ENCODE measurements around the gene FLYWCH2.
A peak's percentile ranks its signal among the peaks of the same experiment; 100 is the strongest.
"Not testable (repeated sequence)": the region's sequence is repeated elsewhere in the genome, so short reads cannot be mapped to it uniquely, and the experiment has no call there.

The FLYWCH2 gene

GRCh38 chr16:2902337-2903130 lies 19.5 kb downstream of the FLYWCH2 start:
- H3K36me3 Mint-ChIP-seq (ENCODE audit: insufficient read depth), result peaks cover 4% of the 10 kb centered on the region

GRCh38 chr16:2904100-2904921 lies 21.3 kb downstream of the FLYWCH2 start:
- DNase-seq (ENCODE audit: low spot score in 2 of 2) (peak; percentile 59 to 60), ATAC-seq (replicated peaks; ENCODE audit: extremely low read depth, poor library complexity, severe bottlenecking) (peak; percentile 66)
- no peaks in the 10 kb centered on the region for H3K27me3 Mint-ChIP-seq
- peak overlapping the region; percentile 11 for H3K27ac Mint-ChIP-seq (ENCODE audit: low read depth)
- peak overlapping the region; percentile 91 for H3K4me3 Mint-ChIP-seq
- no peaks in the 10 kb centered on the region for H3K9me3 Mint-ChIP-seq
- H3K36me3 Mint-ChIP-seq (ENCODE audit: insufficient read depth), result peaks cover 4% of the 10 kb centered on the region
- peaks cover 26% of the 10 kb centered on the region for H3K4me1 Mint-ChIP-seq

More at GRCh38 chr16:2902337-2903130, 19.5 kb downstream of the FLYWCH2 start:
- DNase-seq (ENCODE audit: low spot score in 2 of 2) (no peak), ATAC-seq (replicated peaks; ENCODE audit: extremely low read depth, poor library complexity, severe bottlenecking) (no peak)
- Mint-ChIP-seq H3K27me3 (no peaks in the 10 kb centered on the region), H3K27ac (ENCODE audit: low read depth) (no peak overlapping the region), H3K9me3 (no peaks in the 10 kb centered on the region), H3K4me3 (no peak overlapping the region), H3K4me1 (peaks cover 26% of the 10 kb centered on the region)

GRCh38 chr16:2904922-2905240 lies 21.9 kb downstream of the FLYWCH2 start:
- no peak for ATAC-seq (replicated peaks; ENCODE audit: extremely low read depth, poor library complexity, severe bottlenecking)

GRCh38 chr16:2905241-2905987 lies 22.4 kb downstream of the FLYWCH2 start:
- Mint-ChIP-seq H3K4me3 (peak overlapping the region; percentile 91), H3K27me3 (no peaks in the 10 kb centered on the region), H3K4me1 (peaks cover 26% of the 10 kb centered on the region), H3K9me3 (no peaks in the 10 kb centered on the region), H3K27ac (ENCODE audit: low read depth) (peak overlapping the region; percentile 85), H3K36me3 (ENCODE audit: insufficient read depth) (peaks cover 4% of the 10 kb centered on the region)
- ATAC-seq (replicated peaks; ENCODE audit: extremely low read depth, poor library complexity, severe bottlenecking) (peak; percentile 79), DNase-seq (ENCODE audit: low spot score in 2 of 2) (peak; percentile 80 to 82)

More at GRCh38 chr16:2904922-2905240, 21.9 kb downstream of the FLYWCH2 start:
- DNase-seq (ENCODE audit: low spot score in 2 of 2), result peak in 1 of 2 donors; percentile 12
- peaks cover 26% of the 10 kb centered on the region for H3K4me1 Mint-ChIP-seq
- peak overlapping the region; percentile 11 for H3K27ac Mint-ChIP-seq (ENCODE audit: low read depth)
- no peaks in the 10 kb centered on the region for H3K9me3 Mint-ChIP-seq
- H3K27me3 Mint-ChIP-seq, result no peaks in the 10 kb centered on the region
- peaks cover 4% of the 10 kb centered on the region for H3K36me3 Mint-ChIP-seq (ENCODE audit: insufficient read depth)
- H3K4me3 Mint-ChIP-seq, result peak overlapping the region; percentile 91

DNA sequence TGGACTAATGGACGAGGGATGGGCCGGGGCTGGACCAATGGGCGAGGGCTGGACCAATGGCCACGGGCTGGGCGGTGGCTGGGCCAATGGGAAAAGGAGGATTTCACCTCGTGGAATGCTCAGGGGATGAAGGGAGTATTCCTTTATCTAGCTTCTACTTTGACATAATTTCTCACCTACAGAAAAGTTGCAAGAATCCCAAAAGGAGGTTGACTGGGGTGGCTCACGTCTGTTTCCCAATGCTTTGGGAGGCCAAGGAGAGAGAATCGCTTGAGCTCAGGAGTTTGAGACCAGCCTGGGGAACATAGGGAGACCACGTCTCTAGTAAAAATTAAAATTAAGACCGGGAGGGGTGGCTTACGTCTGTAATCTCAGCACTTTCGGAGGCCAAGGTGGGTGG lies 23.0 kb downstream of the FLYWCH2 start:
- DNase-seq (ENCODE audit: low spot score in 2 of 2) (no peak), ATAC-seq (replicated peaks; ENCODE audit: extremely low read depth, poor library complexity, severe bottlenecking) (no peak)
- peaks cover 4% of the 10 kb centered on the region for H3K36me3 Mint-ChIP-seq (ENCODE audit: insufficient read depth)
- H3K27ac Mint-ChIP-seq (ENCODE audit: low read depth), result peak overlapping the region; percentile 85
- H3K9me3 Mint-ChIP-seq, result no peaks in the 10 kb centered on the region
- peak overlapping the region; percentile 91 for H3K4me3 Mint-ChIP-seq
- peaks cover 26% of the 10 kb centered on the region for H3K4me1 Mint-ChIP-seq
- no peaks in the 10 kb centered on the region for H3K27me3 Mint-ChIP-seq

- not testable (repeated sequence) for H3K4me3 Mint-ChIP-seq; ATAC-seq (replicated peaks; ENCODE audit: extremely low read depth, poor library complexity, severe bottlenecking); H3K9me3 Mint-ChIP-seq; H3K27me3 Mint-ChIP-seq; H3K36me3 Mint-ChIP-seq (ENCODE audit: insufficient read depth)
- peak overlapping the region; percentile 85 for H3K27ac Mint-ChIP-seq (ENCODE audit: low read depth)
- peak in 1 of 2 donors; percentile 46 for DNase-seq (ENCODE audit: low spot score in 2 of 2)
- peaks cover 32% of the 10 kb centered on the region for H3K4me1 Mint-ChIP-seq
Observed at GRCh38 chr16:2907084-2907753, 24.2 kb downstream of the FLYWCH2 start.

- Mint-ChIP-seq H3K27ac (ENCODE audit: low read depth) (no peak overlapping the region), H3K4me1 (peaks cover 32% of the 10 kb centered on the region), H3K9me3 (no peaks in the 10 kb centered on the region), H3K27me3 (no peaks in the 10 kb centered on the region), H3K36me3 (ENCODE audit: insufficient read depth) (peaks cover 18% of the 10 kb centered on the region), H3K4me3 (peak overlapping the region; percentile 84)
- no peak for DNase-seq (ENCODE audit: low spot score in 2 of 2)
- ATAC-seq (replicated peaks; ENCODE audit: extremely low read depth, poor library complexity, severe bottlenecking), result no peak
Observed at GRCh38 chr16:2910441-2910969, 27.5 kb downstream of the FLYWCH2 start.

- Mint-ChIP-seq H3K27ac (ENCODE audit: low read depth) (peak within 1 kb of the TSS; percentile 26), H3K4me3 (peak within 1 kb of the TSS; percentile 84), H3K36me3 (ENCODE audit: insufficient read depth) (peaks cover 23% of the 10 kb centered on the region), H3K4me1 (peaks cover 19% of the 10 kb centered on the region), H3K9me3 (no peaks in the 10 kb centered on the region), H3K27me3 (no peaks in the 10 kb centered on the region)
- ATAC-seq (replicated peaks; ENCODE audit: extremely low read depth, poor library complexity, severe bottlenecking) (peak; percentile 91), DNase-seq (ENCODE audit: low spot score in 2 of 2) (peak; percentile 98)
Observed at GRCh38 chr16:2911638-2912329, 28.8 kb downstream of the FLYWCH2 start, which contains the start of gene FLYWCH1. Gene FLYWCH1, plus strand, starts transcription at chr16:2911931. Its CDS starts 17,755 bp downstream, at chr16:2929686.

DNA sequence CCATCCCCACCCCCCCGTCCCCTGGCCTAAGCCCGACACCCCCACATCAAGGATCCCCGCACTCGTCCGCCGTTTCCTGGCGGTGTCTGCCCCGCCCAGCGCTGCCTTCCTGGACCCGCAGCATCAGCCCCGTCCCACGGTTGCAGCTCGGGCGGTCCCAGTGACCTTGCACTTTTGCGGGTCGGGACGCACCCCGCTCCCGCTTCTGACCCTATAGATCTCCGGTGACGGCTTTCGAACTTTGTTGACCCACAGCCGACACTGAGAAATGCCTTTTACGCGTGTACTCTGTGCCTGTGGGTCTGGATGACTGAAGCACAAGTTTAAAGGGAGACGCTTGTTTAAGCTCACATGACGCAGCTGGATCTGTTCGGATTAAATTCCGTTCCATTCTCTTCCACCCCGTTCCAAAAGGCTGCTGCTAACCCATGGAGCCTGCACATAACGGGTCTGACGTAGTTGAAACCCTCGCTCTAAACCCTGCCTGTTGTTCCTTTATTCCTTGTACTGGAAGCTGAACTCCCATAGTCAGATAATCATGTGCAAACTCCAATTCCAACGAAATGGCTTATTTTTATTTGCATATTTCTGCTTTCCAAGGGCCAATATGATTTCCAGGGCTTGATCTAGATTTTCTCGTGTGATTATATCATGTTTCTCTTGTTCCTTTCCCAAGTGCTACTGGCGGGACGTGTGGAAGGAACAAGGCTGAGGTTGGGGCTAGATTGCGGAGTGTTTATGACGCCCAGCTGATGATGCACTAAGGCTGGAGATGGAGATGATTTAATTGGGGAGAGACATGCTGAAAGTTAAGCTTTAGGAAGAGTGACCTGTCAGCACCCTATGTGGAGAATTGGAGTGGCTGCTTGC lies 29.6 kb downstream of the FLYWCH2 start:
- ATAC-seq (replicated peaks; ENCODE audit: extremely low read depth, poor library complexity, severe bottlenecking) (peak; percentile 34), DNase-seq (ENCODE audit: low spot score in 2 of 2) (no peak)
- H3K4me1 Mint-ChIP-seq, result peaks cover 19% of the 10 kb centered on the region

DNA sequence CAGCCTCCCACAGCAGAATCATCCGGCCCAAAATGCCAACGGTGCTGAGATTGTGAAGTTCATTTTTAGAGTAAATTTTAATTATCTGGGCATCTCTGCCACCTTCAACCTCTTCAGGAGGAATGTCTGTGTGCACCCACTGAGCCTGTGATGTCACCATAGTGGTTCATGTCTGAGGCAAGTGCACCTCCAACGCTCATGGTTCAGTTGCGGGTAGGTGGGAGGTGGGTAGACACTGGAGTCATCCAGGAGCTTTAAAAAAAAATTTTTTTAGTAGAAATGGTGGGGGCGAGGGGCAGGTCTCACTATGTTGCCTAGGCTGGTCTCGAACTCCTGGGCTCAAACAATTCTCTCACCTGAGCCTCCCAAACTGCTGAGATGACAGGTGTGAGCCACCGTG lies 30.6 kb downstream of the FLYWCH2 start:
- peak overlapping the region; percentile 84 for H3K4me3 Mint-ChIP-seq
- H3K27me3 Mint-ChIP-seq, result no peaks in the 10 kb centered on the region
- no peak for ATAC-seq (replicated peaks; ENCODE audit: extremely low read depth, poor library complexity, severe bottlenecking)
- H3K4me1 Mint-ChIP-seq, result peaks cover 19% of the 10 kb centered on the region
- H3K27ac Mint-ChIP-seq (ENCODE audit: low read depth), result no peak overlapping the region
- peaks cover 25% of the 10 kb centered on the region for H3K36me3 Mint-ChIP-seq (ENCODE audit: insufficient read depth)
- DNase-seq (ENCODE audit: low spot score in 2 of 2), result no peak
- H3K9me3 Mint-ChIP-seq, result no peaks in the 10 kb centered on the region

More for the DNA sequence above, 29.6 kb downstream of the FLYWCH2 start:
- H3K36me3 Mint-ChIP-seq (ENCODE audit: insufficient read depth), result peaks cover 23% of the 10 kb centered on the region
- no peaks in the 10 kb centered on the region for H3K27me3 Mint-ChIP-seq
- H3K9me3 Mint-ChIP-seq, result no peaks in the 10 kb centered on the region
- peak overlapping the region; percentile 26 for H3K27ac Mint-ChIP-seq (ENCODE audit: low read depth)
- H3K4me3 Mint-ChIP-seq, result peak overlapping the region; percentile 84

GRCh38 chr16:2914233-2914632 lies 31.2 kb downstream of the FLYWCH2 start:
- Mint-ChIP-seq H3K4me3 (no peak overlapping the region), H3K4me1 (peaks cover 19% of the 10 kb centered on the region), H3K27ac (ENCODE audit: low read depth) (no peak overlapping the region), H3K27me3 (no peaks in the 10 kb centered on the region), H3K36me3 (ENCODE audit: insufficient read depth) (peaks cover 28% of the 10 kb centered on the region), H3K9me3 (no peaks in the 10 kb centered on the region)
- ATAC-seq (replicated peaks; ENCODE audit: extremely low read depth, poor library complexity, severe bottlenecking) (no peak), DNase-seq (ENCODE audit: low spot score in 2 of 2) (no peak)
